ENCODE data around the gene PTPN13.

DNA sequence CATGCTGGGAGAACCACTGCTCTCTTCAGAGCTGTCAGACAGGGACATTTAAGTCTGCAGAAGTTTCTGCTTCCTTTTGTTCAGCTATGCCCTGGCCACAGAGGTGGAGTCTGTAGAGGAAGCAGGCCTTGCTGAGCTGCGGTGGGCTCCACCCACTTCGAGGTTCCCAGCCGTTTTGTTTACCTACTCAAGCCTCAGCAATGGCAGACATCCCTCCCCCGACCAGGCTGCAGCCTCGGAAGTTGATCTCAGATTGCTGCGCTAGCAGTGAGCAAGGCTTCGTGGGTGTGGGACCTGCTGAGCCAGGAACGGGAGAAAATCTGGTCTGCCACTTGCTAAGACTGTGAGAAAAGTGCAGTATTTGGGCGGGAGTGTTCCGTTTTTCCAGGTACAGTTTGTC lies 136.2 kb downstream of the PTPN13 start:
- TF ChIP-seq, protein P1, sequence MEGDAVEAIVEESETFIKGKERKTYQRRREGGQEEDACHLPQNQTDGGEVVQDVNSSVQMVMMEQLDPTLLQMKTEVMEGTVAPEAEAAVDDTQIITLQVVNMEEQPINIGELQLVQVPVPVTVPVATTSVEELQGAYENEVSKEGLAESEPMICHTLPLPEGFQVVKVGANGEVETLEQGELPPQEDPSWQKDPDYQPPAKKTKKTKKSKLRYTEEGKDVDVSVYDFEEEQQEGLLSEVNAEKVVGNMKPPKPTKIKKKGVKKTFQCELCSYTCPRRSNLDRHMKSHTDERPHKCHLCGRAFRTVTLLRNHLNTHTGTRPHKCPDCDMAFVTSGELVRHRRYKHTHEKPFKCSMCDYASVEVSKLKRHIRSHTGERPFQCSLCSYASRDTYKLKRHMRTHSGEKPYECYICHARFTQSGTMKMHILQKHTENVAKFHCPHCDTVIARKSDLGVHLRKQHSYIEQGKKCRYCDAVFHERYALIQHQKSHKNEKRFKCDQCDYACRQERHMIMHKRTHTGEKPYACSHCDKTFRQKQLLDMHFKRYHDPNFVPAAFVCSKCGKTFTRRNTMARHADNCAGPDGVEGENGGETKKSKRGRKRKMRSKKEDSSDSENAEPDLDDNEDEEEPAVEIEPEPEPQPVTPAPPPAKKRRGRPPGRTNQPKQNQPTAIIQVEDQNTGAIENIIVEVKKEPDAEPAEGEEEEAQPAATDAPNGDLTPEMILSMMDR (IDR thresholded peaks at IDR 0.05): no peak
- no peak for TF ChIP-seq EZH2 (IDR thresholded peaks at IDR 0.05)
